ENCODE measurements around the gene PTPRN2.

GRCh38 chr7:158299607-158300006 lies 288.0 kb downstream of the PTPRN2 start:
- TF ChIP-seq MAX (IDR thresholded peaks at IDR 0.05; ENCODE audit: low read depth, low read length) (no peak), CTCF (IDR thresholded peaks at IDR 0.05; ENCODE audit: low read depth, low read length) (no peak)
